ENCODE measurements around the gene CGB5.
A peak's percentile ranks its signal among the peaks of the same experiment; 100 is the strongest.

CGB5 gene

GRCh38 chr19:49092686-49093085 is 49.0 kb downstream of the CGB5 start:
- CTCF ChIA-PET, result interaction anchor here (0.6 to 1.2 kb wide), 4 partner anchors 11 to 485 kb away, joined by 3 to 6 read pairs (median 4); no protein-coding TSS in a partner anchor
- Histone ChIP-seq H3K27ac (ENCODE audit: extremely low read depth, low read depth, low read length) (no peak overlapping the region), H3K4me1 (ENCODE audit: control insufficient read depth, insufficient read depth, low read length) (peaks cover 8% of the 10 kb centered on the region), H3K4me3 (ENCODE audit: low read depth, low read length) (no peak overlapping the region), H3K36me3 (ENCODE audit: control insufficient read depth in 2 of 2, insufficient read depth in 1 of 2, low read length in 2 of 2) (peaks cover 86 to 95% of the 10 kb centered on the region in 2 experiments), H3K9me3 (ENCODE audit: control insufficient read depth, insufficient read depth, low read depth, low read length) (no peaks in the 10 kb centered on the region)
- POLR2A ChIA-PET, result no interaction called here
- TF ChIP-seq ZNF624 (tag by site-specific recombination; IDR thresholded peaks at IDR 0.05) (no peak), ZNF121 (tag by site-specific recombination; IDR thresholded peaks at IDR 0.05) (peak; percentile 98), HOXA7 (CRISPR knock-in tag; IDR thresholded peaks at IDR 0.05; ENCODE audit: borderline replicate concordance) (no peak), ZNF324 (tag by site-specific recombination; IDR thresholded peaks at IDR 0.05) (no peak), ZNF555 (tag by site-specific recombination; conservative IDR thresholded peaks at IDR 0.05) (no peak), KLF7 (tag by site-specific recombination; IDR thresholded peaks at IDR 0.05; ENCODE audit: borderline replicate concordance) (no peak)
